ENCODE data around the gene OR6K6.

Gene OR6K6

GRCh38 chr1:158799689-158800088, 45.2 kb downstream of the OR6K6 start:
- in situ Hi-C loops (cut with MboI; ENCODE audit: low sequenced_read_pairs): loop anchor here (10.0 kb wide), 1 partner anchor 195 kb away; no protein-coding TSS in a partner anchor

- in situ Hi-C loops (cut with MboI; ENCODE audit: low sequenced_read_pairs): no loop called here
These were observed 46.0 kb downstream of the OR6K6 start for GRCh38 chr1:158800526-158800925.

- in situ Hi-C loops (cut with MboI; ENCODE audit: low sequenced_read_pairs): no loop called here
These were observed 46.9 kb downstream of the OR6K6 start for GRCh38 chr1:158801396-158801795.

GRCh38 chr1:158803678-158804077, 49.2 kb downstream of the OR6K6 start:
- in situ Hi-C loops (cut with MboI; ENCODE audit: low sequenced_read_pairs): no loop called here
